NB4 (cell line): ENCODE results near the gene PFN3.

Experiments used
- DNase-seq: peaks from one replicate; pipeline ENCODE4 v3.0.0; 2010; ENCODE audit warnings: low read depth
- H3K4me3 ChIP-seq: one replicate; pipeline ENCODE4 v1.5.1; 2011; ENCODE audit warnings: mild to moderate bottlenecking, low read depth, low read length, moderate library complexity
- CTCF ChIP-seq: IDR thresholded peaks from one replicate; pipeline ENCODE4 v1.5.1; 2012; ENCODE audit warnings: low read depth, low read length
- MAX ChIP-seq: IDR thresholded peaks from 2 replicates; pipeline ENCODE4 v1.6.1; 2011; ENCODE audit warnings: low read depth, low read length
- MYC ChIP-seq: IDR thresholded peaks from 2 replicates; pipeline ENCODE4 v1.6.1; 2011; ENCODE audit warnings: low read depth, low read length
- POLR2A ChIP-seq: IDR thresholded peaks from 2 replicates; pipeline ENCODE4 v1.6.1; 2011; ENCODE audit warnings: mild to moderate bottlenecking; ENCODE audit not compliant: insufficient read length; ENCODE audit errors: extremely low read depth

PFN3 gene

GRCh38 chr5:177432143-177432838 lies 31.8 kb upstream of the PFN3 start:
- no peak for DNase-seq
- TF ChIP-seq MYC (no peak), CTCF (no peak), MAX (no peak), POLR2A (no peak)
- no peak overlapping the region for H3K4me3 ChIP-seq

GRCh38 chr5:177431317-177432142 lies 31.1 kb upstream of the PFN3 start:
- TF ChIP-seq CTCF = no peak
- TF ChIP-seq MAX = peak; percentile 78
- peak; percentile 41; the same call in 1 of the 2 replicates for TF ChIP-seq MYC
- DNase-seq = peak; percentile 31
- no peak overlapping the region for H3K4me3 ChIP-seq

GRCh38 chr5:177430972-177431316 lies 30.5 kb upstream of the PFN3 start:
- TF ChIP-seq MYC (no peak), MAX (no peak)
- no peak overlapping the region for H3K4me3 ChIP-seq
- no peak for DNase-seq

GRCh38 chr5:177430140-177430951 lies 29.9 kb upstream of the PFN3 start:
- TF ChIP-seq POLR2A = no peak
- no peak for TF ChIP-seq MYC
- no peak for TF ChIP-seq MAX
- no peak for TF ChIP-seq CTCF
- H3K4me3 ChIP-seq = peak overlapping the region; percentile 55
- no peak for DNase-seq

- no peak for TF ChIP-seq CTCF
- peak; percentile 76 for TF ChIP-seq MYC
- TF ChIP-seq POLR2A = no peak
- TF ChIP-seq MAX = peak; percentile 82
- peak overlapping the region; percentile 96 for H3K4me3 ChIP-seq
- peak; percentile 99 for DNase-seq
These were observed 29.0 kb upstream of the PFN3 start for GRCh38 chr5:177429248-177430040.
